Activated B cell treated with CpG ODN at 0.5 μM for 24 hours (primary cell): ENCODE results near the gene SH3RF3. TPM values are rescaled to one million over a fixed set of nuclear protein-coding genes. Genes with fewer than 3 reads are reported as not detected.

Experiments
- ATAC-seq: fragments of 200-7000 bp; cut with Tn5 transposase; one replicate; pipeline ENCODE4 v1.10.0; 2021; ENCODE audit warnings: low read depth, mild to moderate bottlenecking, moderate library complexity
- CTCF ChIA-PET: fragments of 350-600 bp; sonication (Branson Sonifier 250); formaldehyde crosslinking; loops from one replicate; lab custom pipeline; 2021; ENCODE audit warnings: antibody characterized with exemption; lab: Charles Lee
- POLR2A ChIA-PET: fragments of 350-600 bp; sonication (Branson Sonifier 250); formaldehyde crosslinking; loops from one replicate; lab custom pipeline; 2021; ENCODE audit warnings: antibody characterized with exemption; lab: Charles Lee
- DNase-seq: peaks from one replicate; pipeline ENCODE4 v3.0.0; 2022
- H3K27ac Mint-ChIP-seq: one replicate; pipeline ENCODE4 v1.8.0; 2020; ENCODE audit warnings: mixed read lengths
- H3K27me3 Mint-ChIP-seq: one replicate; pipeline ENCODE4 v1.8.0; 2021; ENCODE audit warnings: mixed read lengths
- H3K36me3 Mint-ChIP-seq: one replicate; pipeline ENCODE4 v1.8.0; 2021; ENCODE audit warnings: low read depth, mixed read lengths
- H3K4me1 Mint-ChIP-seq: one replicate; pipeline ENCODE4 v1.8.0; 2021; ENCODE audit warnings: mixed read lengths
- H3K4me3 Mint-ChIP-seq: one replicate; pipeline ENCODE4 v1.8.0; 2020; ENCODE audit warnings: mild to moderate bottlenecking, mixed read lengths
- H3K9me3 Mint-ChIP-seq: one replicate; pipeline ENCODE4 v1.8.0; 2020; ENCODE audit warnings: mixed read lengths
- intact Hi-C: fragments of 100-400 bp; cut with micrococcal nuclease; formaldehyde crosslinking; loops from one replicate; pipeline ENCODE4 v1.15.1; 2024
- total RNA-seq: library from RNA; stranded (reverse); gene quantifications from 2 replicates; pipeline ENCODE4 v1.2.3, GENCODE V29; 2022
- TF ChIP-seq, protein P1 (sequence below): fragments of 200-600 bp; IDR thresholded peaks from one replicate; pipeline ENCODE4 v1.8.0; 2022; ENCODE audit warnings: antibody characterized with exemption, mild to moderate bottlenecking

SH3RF3 gene
- total RNA-seq, 1 donor from 2014 or later, result 0.09 TPM

DNA sequence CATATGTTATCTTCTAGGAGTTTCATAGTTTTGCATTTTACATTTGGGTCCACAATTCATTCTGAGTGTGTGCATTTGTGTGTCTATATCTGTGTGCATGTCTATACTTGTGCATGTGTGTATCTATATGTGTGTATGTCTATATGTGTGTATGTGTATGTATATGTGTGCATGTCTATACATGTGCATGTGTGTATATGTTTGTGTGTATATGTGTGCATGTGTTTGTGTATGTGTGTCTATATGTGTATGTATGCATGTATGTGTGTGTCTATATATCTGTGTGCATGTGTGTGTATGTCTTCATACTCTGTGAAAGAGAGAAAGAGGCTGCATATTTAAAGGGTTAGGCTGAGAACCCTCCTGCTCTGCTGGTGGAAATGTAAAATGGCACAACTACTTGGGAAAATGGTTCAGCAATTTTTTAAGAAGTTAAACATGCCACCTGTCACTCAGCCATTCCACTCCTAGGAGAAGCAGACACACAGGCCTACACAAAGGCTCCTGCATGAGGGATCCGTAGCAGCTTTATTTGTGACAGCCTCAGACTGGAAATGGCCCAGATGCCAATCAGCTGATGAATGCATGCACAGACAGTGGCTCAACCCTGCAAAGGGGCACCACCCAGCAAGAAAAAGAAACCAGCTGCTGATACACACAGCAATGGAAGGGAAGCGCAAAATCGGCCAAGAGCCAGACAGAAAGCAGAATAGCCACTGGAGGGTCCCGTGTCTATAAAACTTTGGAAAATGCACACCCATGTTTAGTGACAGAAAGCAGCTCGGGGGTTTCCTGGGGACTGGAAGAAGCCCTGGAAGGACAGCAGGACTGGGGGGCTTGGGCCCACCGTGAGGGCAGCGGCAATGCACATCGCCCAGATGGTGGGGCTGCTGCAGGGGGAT lies 337.9 kb downstream of the SH3RF3 start:
- H3K4me3 Mint-ChIP-seq, result no peak overlapping the region
- H3K9me3 Mint-ChIP-seq, result no peaks in the 10 kb centered on the region
- peaks cover 6% of the 10 kb centered on the region for H3K4me1 Mint-ChIP-seq
- no peak for ATAC-seq
- CTCF ChIA-PET, result no interaction called here
- no peak overlapping the region for H3K27ac Mint-ChIP-seq
- no peaks in the 10 kb centered on the region for H3K27me3 Mint-ChIP-seq
- DNase-seq, result no peak
- no peaks in the 10 kb centered on the region for H3K36me3 Mint-ChIP-seq
- TF ChIP-seq, protein P1, sequence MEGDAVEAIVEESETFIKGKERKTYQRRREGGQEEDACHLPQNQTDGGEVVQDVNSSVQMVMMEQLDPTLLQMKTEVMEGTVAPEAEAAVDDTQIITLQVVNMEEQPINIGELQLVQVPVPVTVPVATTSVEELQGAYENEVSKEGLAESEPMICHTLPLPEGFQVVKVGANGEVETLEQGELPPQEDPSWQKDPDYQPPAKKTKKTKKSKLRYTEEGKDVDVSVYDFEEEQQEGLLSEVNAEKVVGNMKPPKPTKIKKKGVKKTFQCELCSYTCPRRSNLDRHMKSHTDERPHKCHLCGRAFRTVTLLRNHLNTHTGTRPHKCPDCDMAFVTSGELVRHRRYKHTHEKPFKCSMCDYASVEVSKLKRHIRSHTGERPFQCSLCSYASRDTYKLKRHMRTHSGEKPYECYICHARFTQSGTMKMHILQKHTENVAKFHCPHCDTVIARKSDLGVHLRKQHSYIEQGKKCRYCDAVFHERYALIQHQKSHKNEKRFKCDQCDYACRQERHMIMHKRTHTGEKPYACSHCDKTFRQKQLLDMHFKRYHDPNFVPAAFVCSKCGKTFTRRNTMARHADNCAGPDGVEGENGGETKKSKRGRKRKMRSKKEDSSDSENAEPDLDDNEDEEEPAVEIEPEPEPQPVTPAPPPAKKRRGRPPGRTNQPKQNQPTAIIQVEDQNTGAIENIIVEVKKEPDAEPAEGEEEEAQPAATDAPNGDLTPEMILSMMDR, result no peak
- POLR2A ChIA-PET, result no interaction called here
- intact Hi-C loops, result no loop called here

DNA sequence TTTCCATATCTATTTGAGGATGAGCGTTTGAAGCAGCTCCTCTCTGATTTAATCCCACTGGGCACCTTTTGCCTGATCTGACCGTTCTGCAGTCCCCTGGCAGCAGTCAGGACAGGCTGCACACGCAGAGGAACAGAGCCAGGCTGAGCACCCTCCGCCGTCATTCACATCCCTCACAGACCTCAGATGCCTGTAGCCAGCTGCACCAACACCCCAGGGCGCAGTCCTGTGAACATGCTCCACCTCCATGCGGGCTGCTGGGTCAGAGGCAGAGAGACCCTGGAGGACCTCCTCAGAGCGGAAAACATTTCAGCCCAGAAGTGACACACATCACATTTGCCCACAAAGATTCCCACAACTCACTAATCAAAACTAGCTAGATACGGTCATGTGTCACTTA lies 338.7 kb downstream of the SH3RF3 start:
- intact Hi-C loops, result no loop called here
- Mint-ChIP-seq H3K36me3 (no peaks in the 10 kb centered on the region), H3K4me3 (no peak overlapping the region), H3K4me1 (peaks cover 6% of the 10 kb centered on the region), H3K27me3 (no peaks in the 10 kb centered on the region), H3K27ac (no peak overlapping the region), H3K9me3 (no peaks in the 10 kb centered on the region)
- CTCF ChIA-PET, result no interaction called here
- POLR2A ChIA-PET, result no interaction called here
- DNase-seq (no peak), ATAC-seq (no peak)
- TF ChIP-seq, protein P1, result no peak

DNA sequence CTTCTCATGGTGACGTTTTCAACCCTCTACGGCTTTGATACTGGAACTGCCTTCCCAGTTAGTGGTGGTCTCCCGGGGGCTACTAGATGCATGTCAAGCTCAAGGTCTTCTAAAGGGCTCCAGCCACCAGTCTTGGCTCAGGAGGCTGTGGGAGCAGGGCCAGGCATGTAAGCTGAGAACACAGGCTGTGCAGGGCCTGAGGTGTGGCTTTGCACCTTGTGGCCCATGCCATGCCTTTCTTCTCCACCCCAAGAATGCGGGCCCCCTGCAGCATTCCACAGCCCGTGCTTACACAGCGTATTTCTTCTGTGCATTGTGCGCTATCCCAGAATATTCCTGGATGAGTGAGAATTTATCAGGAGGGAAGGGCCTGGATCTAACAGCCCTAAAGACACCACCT lies 339.9 kb downstream of the SH3RF3 start:
- ChIA-PET CTCF (no interaction called here), POLR2A (no interaction called here)
- intact Hi-C loops, result no loop called here
- ATAC-seq (no peak), DNase-seq (no peak)
- Mint-ChIP-seq H3K36me3 (no peaks in the 10 kb centered on the region), H3K9me3 (no peaks in the 10 kb centered on the region), H3K27ac (no peak overlapping the region), H3K27me3 (no peaks in the 10 kb centered on the region), H3K4me1 (peaks cover 7% of the 10 kb centered on the region), H3K4me3 (no peak overlapping the region)
- TF ChIP-seq, protein P1, result no peak

DNA sequence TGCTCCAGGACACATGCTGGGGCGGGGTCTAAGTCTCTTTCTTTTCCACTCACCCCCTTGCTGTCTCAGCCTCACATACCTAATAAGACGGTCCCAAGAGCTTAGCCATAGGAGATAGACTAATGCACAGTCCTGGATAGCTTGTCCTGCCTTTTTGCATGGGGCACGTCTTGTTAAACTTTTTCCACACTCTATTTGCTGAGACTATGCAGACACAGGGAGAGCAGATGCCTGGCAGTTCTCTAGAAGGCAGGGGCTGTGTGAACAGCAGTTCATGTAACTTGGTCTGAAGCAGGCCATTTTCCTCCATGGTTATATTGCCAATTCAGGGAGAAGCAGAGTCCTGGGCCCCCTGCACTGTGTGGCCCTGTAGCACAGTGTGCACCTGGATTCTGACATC lies 342.7 kb downstream of the SH3RF3 start:
- TF ChIP-seq, protein P1, result no peak
- H3K9me3 Mint-ChIP-seq, result no peaks in the 10 kb centered on the region
- no peaks in the 10 kb centered on the region for H3K27me3 Mint-ChIP-seq
- peaks cover 8% of the 10 kb centered on the region for H3K4me1 Mint-ChIP-seq
- ChIA-PET CTCF (no interaction called here), POLR2A (no interaction called here)
- H3K36me3 Mint-ChIP-seq, result no peaks in the 10 kb centered on the region
- DNase-seq, result no peak
- no peak overlapping the region for H3K27ac Mint-ChIP-seq
- H3K4me3 Mint-ChIP-seq, result no peak overlapping the region
- intact Hi-C loops, result no loop called here
- ATAC-seq, result no peak

DNA sequence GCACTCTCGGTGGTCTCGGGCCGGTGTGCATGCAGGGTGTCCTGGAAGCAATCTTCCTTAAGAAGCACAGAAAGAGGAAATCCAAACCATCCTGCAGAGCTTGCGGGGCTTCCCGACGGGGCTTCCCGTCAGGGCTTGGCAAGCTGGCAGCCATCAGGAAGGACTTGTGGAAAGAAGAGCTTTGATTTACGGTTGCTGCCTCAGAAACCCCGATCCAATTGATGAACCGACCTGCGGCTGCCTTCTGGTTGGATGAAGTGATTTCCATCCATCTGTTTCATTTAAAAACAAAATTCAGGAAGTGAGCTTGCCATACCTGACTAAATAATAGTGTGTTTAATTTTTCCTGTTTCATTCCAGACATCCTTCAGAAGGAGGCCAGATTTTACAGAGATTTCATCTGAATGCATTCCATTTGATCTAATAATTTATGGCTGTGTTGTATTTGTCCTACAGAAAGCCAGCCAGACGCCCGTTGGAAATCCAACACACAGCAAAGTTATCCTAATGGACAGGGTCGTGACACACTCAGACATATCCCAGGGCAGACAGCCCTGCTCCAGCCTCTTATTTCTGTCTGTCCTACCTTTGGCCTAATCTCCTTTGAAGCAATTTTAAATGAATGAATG lies 343.4 kb downstream of the SH3RF3 start:
- H3K9me3 Mint-ChIP-seq, result no peaks in the 10 kb centered on the region
- DNase-seq (no peak), ATAC-seq (no peak)
- TF ChIP-seq, protein P1, result no peak
- ChIA-PET POLR2A (no interaction called here), CTCF (no interaction called here)
- H3K27me3 Mint-ChIP-seq, result no peaks in the 10 kb centered on the region
- H3K27ac Mint-ChIP-seq, result no peak overlapping the region
- H3K4me1 Mint-ChIP-seq, result peaks cover 8% of the 10 kb centered on the region
- no peak overlapping the region for H3K4me3 Mint-ChIP-seq
- H3K36me3 Mint-ChIP-seq, result no peaks in the 10 kb centered on the region
- intact Hi-C loops, result no loop called here
